CD14-positive monocyte (primary cell): Measurements from ENCODE around the gene TSPAN33. TPM values are rescaled to one million over a fixed set of nuclear protein-coding genes. Genes with fewer than 3 reads are reported as not detected.

Source experiments
- DNase-seq, 3 donors: peaks; one replicate each; pipeline ENCODE4 v3.0.0-alpha.2; 2011 to 2022
- H2AFZ ChIP-seq: 2 replicates; pipeline ENCODE4 v1.6.0; 2012; ENCODE audit warnings: mild to moderate bottlenecking, low read depth, low read length, inconsistent platforms; ENCODE audit not compliant: insufficient read depth, poor library complexity, severe bottlenecking
- H3K27ac ChIP-seq, 2 donors: 1 replicate in 1 of 2; 2 replicates in 1 of 2; pipeline ENCODE4 v1.5.1; 2012 to 2013; ENCODE audit warnings: low read length in 2 of 2, control low read depth in 1 of 2, inconsistent platforms in 1 of 2, low read depth in 1 of 2, mild to moderate bottlenecking in 1 of 2
- H3K27me3 ChIP-seq, 2 donors: one replicate each; pipeline versions ENCODE4 v1.6.0 to v1.6.1; 2011 to 2013; ENCODE audit warnings: low read length in 2 of 2; ENCODE audit not compliant: control insufficient read depth in 2 of 2, insufficient read depth in 2 of 2
- H3K36me3 ChIP-seq, 2 donors: replicated peaks in 1 of 2; 1 replicate in 1 of 2; 2 replicates in 1 of 2; pipeline versions ENCODE4 v1.5.1 to v1.6.1; 2012 to 2013; ENCODE audit warnings: low read length in 2 of 2, control low read depth in 1 of 2, inconsistent platforms in 1 of 2, mild to moderate bottlenecking in 1 of 2; ENCODE audit not compliant: insufficient read depth in 2 of 2, control insufficient read depth in 1 of 2
- H3K4me1 ChIP-seq, 2 donors: 1 replicate in 1 of 2; 2 replicates in 1 of 2; pipeline versions ENCODE4 v1.5.1 to v1.6.1; 2012 to 2013; ENCODE audit warnings: low read length in 2 of 2, control low read depth in 1 of 2, inconsistent platforms in 1 of 2, mild to moderate bottlenecking in 1 of 2, moderate library complexity in 1 of 2; ENCODE audit not compliant: insufficient read depth in 2 of 2, control insufficient read depth in 1 of 2
- H3K4me2 ChIP-seq: replicated peaks from 2 replicates; pipeline ENCODE3; 2012; ENCODE audit warnings: low read length, moderate library complexity, mild to moderate bottlenecking; ENCODE audit not compliant: poor library complexity, severe bottlenecking; ENCODE audit errors: extremely low read depth
- H3K4me3 ChIP-seq, 3 experiments: fragments of 200-600 bp in 1 of 3; sonication (generic) in 1 of 3; replicated peaks in 1 of 3; 1 replicate in 2 of 3; 2 replicates in 1 of 3; pipeline ENCODE4 v1.5.1; 2011 to 2013; ENCODE audit warnings: low read length in 3 of 3, mild to moderate bottlenecking in 3 of 3, control low read depth in 2 of 3, low read depth in 2 of 3, inconsistent platforms in 1 of 3, moderate library complexity in 1 of 3
- H3K79me2 ChIP-seq: 2 replicates; pipeline ENCODE4 v1.6.0; 2012; ENCODE audit warnings: mild to moderate bottlenecking, control low read depth, inconsistent platforms, low read length, moderate library complexity; ENCODE audit not compliant: insufficient read depth
- H3K9ac ChIP-seq: 2 replicates; pipeline ENCODE4 v1.6.0; 2017; ENCODE audit warnings: low read length, mild to moderate bottlenecking; ENCODE audit not compliant: insufficient read depth, poor library complexity, severe bottlenecking
- H3K9me3 ChIP-seq, 2 donors: replicated peaks in 1 of 2; 1 replicate in 1 of 2; 2 replicates in 1 of 2; pipeline versions ENCODE4 v1.5.1 to v1.6.1; 2012 to 2013; ENCODE audit warnings: low read length in 2 of 2, control low read depth in 1 of 2; ENCODE audit not compliant: control insufficient read depth in 1 of 2, insufficient read depth in 1 of 2
- H4K20me1 ChIP-seq: 2 replicates; pipeline ENCODE4 v1.6.0; 2012; ENCODE audit warnings: mild to moderate bottlenecking, low read length, control low read depth, moderate library complexity; ENCODE audit not compliant: insufficient read depth
- H3K27ac Mint-ChIP-seq, 7 donors: one replicate each; pipeline ENCODE4 v1.8.0; 2020; ENCODE audit warnings: mild to moderate bottlenecking in 7 of 7, mixed read lengths in 7 of 7, moderate library complexity in 6 of 7, inconsistent platforms in 2 of 7
- H3K27me3 Mint-ChIP-seq, 3 donors: one replicate each; pipeline ENCODE4 v1.8.0; 2021 to 2022; ENCODE audit warnings: low read depth in 3 of 3, mild to moderate bottlenecking in 3 of 3, mixed read lengths in 3 of 3, moderate library complexity in 3 of 3, inconsistent platforms in 1 of 3
- H3K36me3 Mint-ChIP-seq, 2 donors: one replicate each; pipeline ENCODE4 v1.8.0; 2020; ENCODE audit warnings: mixed read lengths in 2 of 2, inconsistent platforms in 1 of 2, mild to moderate bottlenecking in 1 of 2
- H3K4me1 Mint-ChIP-seq: one replicate; pipeline ENCODE4 v1.8.0; 2020; ENCODE audit warnings: mild to moderate bottlenecking, mixed read lengths
- H3K4me3 Mint-ChIP-seq, 2 donors: one replicate each; pipeline ENCODE4 v1.8.0; 2020; ENCODE audit warnings: mild to moderate bottlenecking in 2 of 2, mixed read lengths in 2 of 2, moderate library complexity in 1 of 2
- H3K9me3 Mint-ChIP-seq, 7 donors: one replicate each; pipeline ENCODE4 v1.8.0; 2020 to 2022; ENCODE audit warnings: mixed read lengths in 7 of 7, mild to moderate bottlenecking in 6 of 7, moderate library complexity in 6 of 7, inconsistent platforms in 2 of 7
- CTCF ChIP-seq: fragments of 200-600 bp; IDR thresholded peaks from one replicate; pipeline ENCODE4 v1.8.0; 2022; ENCODE audit warnings: antibody characterized with exemption, mild to moderate bottlenecking
- WGBS: methylation state at CpG from one replicate; pipeline ENCODE4 v1.1.5; 2013; ENCODE audit warnings: missing lambda C conversion rate; ENCODE audit not compliant: insufficient coverage; 5-methylcytosine and 5-hydroxymethylcytosine counted together
- intact Hi-C, 2 donors: fragments of 100-400 bp; cut with micrococcal nuclease; formaldehyde crosslinking; loops; one replicate each; pipeline versions ENCODE4 v1.15.0 to v1.15.1; 2023
- polyA plus RNA-seq, 3 donors: library from polyadenylated mRNA; depleted of rRNA in 1 of 3; unstranded in 2 of 3; stranded (reverse) in 1 of 3; fragments of 300-500 nt in 2 of 3; fragments of >200 nt in 1 of 3; fragmentation: Illumina TruSeq in 2 of 3; gene quantifications; 1 replicate in 2 of 3; 2 replicates in 1 of 3; pipeline ENCODE4 v1.2.3, GENCODE V29; 2012 to 2021

The TSPAN33 gene
- polyA plus RNA-seq, 3 donors, result 2.9 to 7.5 (median 4.4) TPM

DNA sequence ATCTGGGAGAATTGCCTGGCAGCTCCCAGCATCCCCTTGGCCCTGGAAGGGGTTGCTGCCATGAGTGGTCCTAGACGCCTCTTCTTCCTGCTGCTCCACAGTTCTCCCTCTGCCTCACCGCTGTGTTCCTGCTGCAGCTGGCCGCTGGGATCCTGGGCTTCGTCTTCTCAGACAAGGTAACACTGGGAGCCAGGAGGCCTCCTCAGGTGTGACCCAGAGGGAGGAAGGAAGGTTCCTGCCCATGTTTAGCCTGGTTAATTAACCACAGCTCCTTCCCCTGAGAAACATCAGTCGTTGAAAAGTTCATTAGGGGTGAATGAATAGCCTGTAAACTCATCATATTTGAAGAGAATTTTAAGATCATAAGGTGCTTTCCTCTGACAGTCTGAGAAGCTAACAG lies 18.2 kb downstream of the TSPAN33 start:
- Mint-ChIP-seq H3K36me3 (peaks cover 11 to 15% of the 10 kb centered on the region in 2 donors), H3K27ac (no peak overlapping the region), H3K9me3 (no peaks in the 10 kb centered on the region), H3K4me1 (peaks cover 2% of the 10 kb centered on the region), H3K4me3 (no peak overlapping the region), H3K27me3 (peaks cover 0 to 4% (median 0%) of the 10 kb centered on the region in 3 donors)
- H3K27me3 ChIP-seq, result no peaks in the 10 kb centered on the region
- no peak overlapping the region for H3K4me3 ChIP-seq
- no peaks in the 10 kb centered on the region for H3K9me3 ChIP-seq
- H3K27ac ChIP-seq, result no peak overlapping the region
- no peaks in the 10 kb centered on the region for H3K4me1 ChIP-seq
- no peak overlapping the region for H3K4me2 ChIP-seq
- no peak overlapping the region for H2AFZ ChIP-seq
- intact Hi-C loops, result no loop called here
- no CpG with 5 or more reads among the region's 5 CpGs for WGBS
- no peaks in the 10 kb centered on the region for H3K36me3 ChIP-seq
- TF ChIP-seq CTCF, result no peak
- no peak for DNase-seq
- no peaks in the 10 kb centered on the region for H4K20me1 ChIP-seq
- no peaks in the 10 kb centered on the region for H3K79me2 ChIP-seq
- H3K9ac ChIP-seq, result no peak overlapping the region

DNA sequence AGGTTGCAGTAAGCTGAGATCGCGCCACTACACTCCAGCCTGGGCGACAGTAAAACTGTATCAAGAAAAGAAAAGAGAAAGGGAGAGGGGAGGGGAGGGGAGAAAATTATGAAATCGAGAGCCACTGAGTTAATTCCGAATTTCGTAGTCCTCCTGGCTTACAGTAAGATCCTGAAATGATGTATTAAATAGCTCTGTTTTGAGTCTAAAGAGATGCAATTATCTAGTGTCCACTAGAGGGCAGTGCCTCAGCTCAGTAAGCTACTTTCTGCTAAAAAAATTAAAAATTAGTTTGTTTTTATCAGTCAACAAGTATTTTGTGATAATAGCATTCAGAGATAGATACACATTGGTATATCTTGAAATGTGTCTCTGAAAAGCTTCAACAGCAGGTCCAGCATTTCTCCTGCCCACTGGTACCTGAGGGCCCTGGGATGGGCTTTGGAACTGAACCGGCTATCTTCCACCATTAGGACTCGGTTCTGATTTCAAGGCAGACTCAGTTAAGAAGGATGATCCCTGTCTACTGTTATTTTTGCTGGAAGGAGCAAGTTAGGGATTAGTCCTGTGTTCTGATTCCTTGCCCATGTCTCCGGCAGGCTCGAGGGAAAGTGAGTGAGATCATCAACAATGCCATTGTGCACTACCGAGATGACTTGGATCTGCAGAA lies 19.5 kb downstream of the TSPAN33 start:
- H3K79me2 ChIP-seq, result no peaks in the 10 kb centered on the region
- intact Hi-C loops, result loop anchor here in 1 of 2 donors (1.0 kb wide), 1 partner anchor 46 kb away; no protein-coding TSS in a partner anchor
- peaks cover 2% of the 10 kb centered on the region in 2 donors for H3K4me1 ChIP-seq
- H3K4me3 Mint-ChIP-seq, result no peak overlapping the region
- no peaks in the 10 kb centered on the region for H4K20me1 ChIP-seq
- no peaks in the 10 kb centered on the region for H3K9me3 ChIP-seq
- peak in 2 of 3 donors; percentile 50 to 62 for DNase-seq
- H3K36me3 Mint-ChIP-seq, result peaks cover 11 to 17% of the 10 kb centered on the region in 2 donors
- no peaks in the 10 kb centered on the region for H3K27me3 ChIP-seq
- H3K27me3 Mint-ChIP-seq, result peaks cover 0 to 2% (median 2%) of the 10 kb centered on the region in 3 donors
- H2AFZ ChIP-seq, result no peak overlapping the region
- 65% methylated on average over 11 of the region's 11 CpGs for WGBS
- no peak overlapping the region for H3K27ac Mint-ChIP-seq
- no peak overlapping the region for H3K4me3 ChIP-seq
- peaks cover 6% of the 10 kb centered on the region for H3K4me1 Mint-ChIP-seq
- H3K36me3 ChIP-seq, result no peaks in the 10 kb centered on the region
- TF ChIP-seq CTCF, result peak; percentile 96
- no peaks in the 10 kb centered on the region for H3K9me3 Mint-ChIP-seq
- no peak overlapping the region for H3K9ac ChIP-seq
- no peak overlapping the region for H3K27ac ChIP-seq
- H3K4me2 ChIP-seq, result no peak overlapping the region
